HG03469 (cell line): Measurements from ENCODE around the gene ARHGAP15.

Experiments used
- ATAC-seq: cut with Tn5 transposase; IDR thresholded peaks from one replicate; pipeline ENCODE4 v1.9.1; 2021; ENCODE audit warnings: mild to moderate bottlenecking, moderate library complexity, moderate number of reproducible peaks; ENCODE audit not compliant: unreplicated experiment

The ARHGAP15 gene

GRCh38 chr2:143477714-143478443 is 348.7 kb downstream of the ARHGAP15 start:
- no peak for ATAC-seq

DNA sequence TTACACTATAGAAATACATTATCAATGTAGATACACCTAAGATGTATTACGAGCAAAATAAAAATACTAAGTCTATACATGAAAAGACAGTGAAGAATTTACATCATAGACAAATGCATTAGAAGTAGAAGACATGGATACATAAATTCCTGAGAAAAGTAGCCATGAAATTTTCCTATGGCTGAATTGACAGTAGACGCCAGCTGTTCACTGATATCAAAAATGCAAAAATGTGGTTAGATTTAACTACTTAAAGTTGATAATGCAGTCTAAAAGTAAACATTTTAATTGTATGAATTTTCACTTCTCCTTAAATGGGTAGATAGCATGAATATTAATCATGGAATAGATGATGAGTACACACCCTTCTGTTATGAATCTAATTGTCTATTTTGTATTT is 350.9 kb downstream of the ARHGAP15 start:
- ATAC-seq: no peak

DNA sequence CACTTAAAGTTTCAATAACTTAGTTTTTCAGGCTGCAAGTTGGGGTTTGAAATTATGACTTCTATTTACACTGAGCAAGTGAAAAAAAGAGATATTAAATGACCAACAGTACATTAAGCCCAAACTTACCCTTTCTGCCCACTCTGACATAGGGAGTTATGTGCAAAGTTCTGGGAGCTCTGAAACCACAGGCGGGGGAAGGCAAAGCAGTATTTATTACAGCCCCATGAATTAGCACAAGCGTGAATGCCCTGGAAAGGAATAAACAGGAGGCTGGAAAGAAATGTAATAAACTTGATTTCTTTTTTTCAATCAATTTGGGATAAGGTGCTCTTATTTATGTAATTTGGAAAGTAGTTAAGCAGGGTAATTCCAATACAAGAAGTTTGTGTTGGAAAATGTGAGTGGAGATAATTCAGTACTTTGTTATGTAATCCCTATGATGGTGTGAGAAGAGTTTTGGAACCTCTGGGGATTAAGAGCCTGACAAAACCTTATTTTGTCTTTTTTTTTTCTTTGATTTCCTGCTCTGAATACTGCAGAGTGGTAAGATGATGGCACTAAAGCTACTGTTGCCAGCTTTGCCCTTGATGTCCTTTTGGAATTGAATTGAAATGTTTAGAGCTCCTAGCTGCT is 351.5 kb downstream of the ARHGAP15 start:
- ATAC-seq: no peak

DNA sequence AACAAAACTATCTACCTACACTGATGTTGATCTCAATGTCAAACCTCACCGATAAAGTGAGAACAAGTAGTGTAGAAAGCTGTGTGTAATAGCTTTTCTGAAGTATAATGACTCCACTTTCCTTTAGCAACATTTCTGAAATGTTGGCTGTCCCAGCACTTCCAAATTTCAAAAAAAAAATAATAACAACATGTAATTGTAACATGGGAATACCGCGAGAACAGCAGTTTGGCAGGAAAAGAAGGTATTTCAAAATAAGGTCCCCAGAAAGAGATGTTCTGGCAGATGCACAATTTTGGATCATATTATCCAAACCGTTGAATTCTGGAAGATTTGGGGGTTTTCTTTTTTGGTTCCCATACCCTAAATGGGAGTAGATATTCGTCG is 352.0 kb downstream of the ARHGAP15 start:
- no peak for ATAC-seq

GRCh38 chr2:143481733-143482132 is 352.5 kb downstream of the ARHGAP15 start:
- no peak for ATAC-seq

- no peak for ATAC-seq
These were observed 353.1 kb downstream of the ARHGAP15 start for GRCh38 chr2:143482316-143482715.

DNA sequence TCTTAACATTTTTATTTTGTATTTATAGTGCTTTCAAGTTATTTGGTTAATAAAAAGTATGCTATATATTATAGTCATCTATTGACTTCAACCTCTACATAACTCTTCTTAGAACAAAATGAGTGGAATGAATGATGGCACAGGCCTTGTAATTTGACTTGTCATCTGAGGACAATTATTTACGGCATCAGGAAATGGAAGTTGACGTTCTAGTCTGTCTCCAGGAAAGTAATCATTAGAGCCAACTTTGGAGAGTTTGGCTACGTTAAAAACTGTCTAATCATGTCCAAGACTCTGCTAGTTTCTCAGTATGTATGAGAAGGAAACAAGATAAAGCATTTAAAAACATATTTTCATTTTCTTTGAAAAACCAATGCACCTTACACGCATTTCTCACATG is 353.6 kb downstream of the ARHGAP15 start:
- ATAC-seq: no peak

DNA sequence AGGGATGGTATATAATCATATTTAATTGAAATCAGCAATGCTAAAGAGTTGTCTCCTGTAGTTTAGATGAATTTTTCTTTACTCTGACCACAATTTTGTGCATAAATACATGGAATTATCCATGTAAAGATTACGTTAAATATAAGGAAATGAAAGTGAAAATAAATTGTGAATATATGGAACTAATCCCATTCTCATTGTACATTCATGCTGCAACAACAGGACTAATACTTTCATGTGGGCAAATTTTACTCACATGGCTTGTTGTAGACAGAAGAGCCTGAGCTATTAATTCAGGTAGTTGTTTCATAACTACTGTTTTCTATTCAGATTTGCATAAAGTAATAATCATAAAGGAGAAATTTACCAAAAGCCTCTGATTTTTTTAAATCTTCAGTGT is 357.8 kb downstream of the ARHGAP15 start:
- no peak for ATAC-seq

DNA sequence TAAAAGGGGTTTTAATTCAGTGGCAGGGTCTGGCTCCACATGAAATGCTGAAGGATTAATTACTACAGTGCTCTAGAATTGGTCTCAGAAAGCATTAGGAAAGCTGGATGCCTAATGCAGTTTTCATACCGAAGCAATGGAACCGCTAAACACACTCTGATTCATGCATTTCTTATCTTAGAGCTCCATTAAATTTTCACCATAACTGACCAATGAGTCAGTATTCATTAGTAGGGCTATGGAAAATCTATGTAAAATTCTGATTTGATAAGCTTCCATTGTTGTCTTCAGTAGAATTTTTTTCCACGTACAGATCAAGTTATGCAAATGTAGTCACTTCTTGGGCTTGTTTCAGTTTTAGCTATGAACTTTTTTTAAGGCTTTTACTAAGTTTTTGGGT is 359.9 kb downstream of the ARHGAP15 start:
- no peak for ATAC-seq

GRCh38 chr2:143491131-143491530 is 361.9 kb downstream of the ARHGAP15 start:
- ATAC-seq: no peak

GRCh38 chr2:143493339-143493738 is 364.1 kb downstream of the ARHGAP15 start:
- no peak for ATAC-seq

DNA sequence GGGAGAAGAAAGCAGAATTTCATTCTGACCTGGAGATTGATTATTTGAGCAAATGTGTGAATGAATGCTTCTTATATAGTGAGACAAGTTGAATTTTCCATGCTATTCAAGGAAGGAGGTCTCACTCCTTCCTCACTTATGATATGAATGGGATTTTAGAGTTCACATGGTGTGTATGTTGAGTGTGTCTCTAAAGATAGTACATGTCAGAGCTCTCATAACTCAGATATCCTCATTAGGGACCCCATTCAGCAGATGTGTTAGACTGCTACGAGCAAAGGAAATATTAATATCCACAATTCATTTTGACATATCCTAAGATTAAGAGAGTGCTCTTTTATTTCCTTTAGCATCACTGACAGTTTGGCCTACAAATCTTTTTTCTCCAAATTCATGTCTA is 368.5 kb downstream of the ARHGAP15 start:
- ATAC-seq: no peak

- ATAC-seq: no peak
These were observed 369.3 kb downstream of the ARHGAP15 start for GRCh38 chr2:143498496-143498895.

DNA sequence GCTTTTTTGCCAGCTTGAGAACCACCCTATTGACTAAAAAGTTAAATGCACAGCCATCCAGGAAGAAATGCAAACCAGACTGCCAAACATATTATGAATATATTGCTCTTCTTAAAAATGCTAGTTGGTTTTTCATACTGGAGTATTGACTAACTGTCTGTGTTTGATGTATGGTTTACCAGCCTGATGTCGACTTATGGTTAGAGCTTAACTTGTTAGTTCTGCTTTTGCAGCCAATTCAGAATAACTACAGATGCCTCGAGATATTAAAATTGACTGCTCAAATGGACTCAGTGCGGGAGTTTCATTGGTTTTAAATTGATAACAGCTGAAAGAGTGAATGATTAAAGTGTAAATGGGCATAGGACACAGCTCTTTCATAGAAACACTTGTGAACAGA is 369.8 kb downstream of the ARHGAP15 start:
- no peak for ATAC-seq

GRCh38 chr2:143501106-143501676 is 372.0 kb downstream of the ARHGAP15 start:
- ATAC-seq: no peak

GRCh38 chr2:143503280-143503679 is 374.1 kb downstream of the ARHGAP15 start:
- no peak for ATAC-seq

GRCh38 chr2:143504397-143504796 is 375.2 kb downstream of the ARHGAP15 start:
- ATAC-seq: no peak

DNA sequence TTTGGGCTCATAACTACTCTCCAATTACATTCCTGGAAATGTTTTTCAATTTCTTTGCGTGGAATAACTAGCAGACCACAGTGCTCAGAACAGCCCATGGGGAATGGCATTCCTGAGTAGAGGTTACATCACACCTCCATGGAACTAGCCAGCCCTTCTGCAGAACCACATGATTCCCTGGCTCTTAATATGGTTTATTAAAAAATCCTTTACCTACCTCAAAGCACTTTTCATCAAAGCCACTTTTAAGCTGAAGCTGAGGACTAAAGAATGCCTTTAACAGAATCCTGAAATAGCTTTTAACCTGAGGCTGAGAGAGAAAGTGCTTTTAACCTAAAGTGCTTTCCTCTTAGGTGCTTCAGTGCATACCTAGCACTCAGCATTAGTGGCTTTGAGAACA is 376.3 kb downstream of the ARHGAP15 start:
- ATAC-seq: no peak

GRCh38 chr2:143513081-143513480 is 383.9 kb downstream of the ARHGAP15 start:
- no peak for ATAC-seq

- no peak for ATAC-seq
These were observed 385.2 kb downstream of the ARHGAP15 start for GRCh38 chr2:143514413-143514812.

GRCh38 chr2:143515318-143515717 is 386.1 kb downstream of the ARHGAP15 start:
- ATAC-seq: no peak

- no peak for ATAC-seq
These were observed 390.3 kb downstream of the ARHGAP15 start for GRCh38 chr2:143519521-143519920.
